Hepatocyte (in vitro differentiated cells): ENCODE measurements around the gene FAM9C. TPM values are rescaled to one million over a fixed set of nuclear protein-coding genes. Genes with fewer than 3 reads are reported as not detected.
"Not testable (repeated sequence)": the region's sequence is repeated elsewhere in the genome, so short reads cannot be mapped to it uniquely, and the experiment has no call there.

Source experiments
- DNase-seq: peaks from one replicate; pipeline ENCODE4 v3.0.0-alpha.2; 2016; ENCODE audit warnings: low spot score
- H2AFZ ChIP-seq: fragments of 200-600 bp; sonication (generic); 2 replicates; pipeline ENCODE4 v1.6.0; 2016; ENCODE audit warnings: antibody characterized with exemption, mild to moderate bottlenecking
- H3K27ac ChIP-seq: fragments of 200-600 bp; sonication (generic); 2 replicates; pipeline ENCODE4 v1.5.1; 2016; ENCODE audit warnings: mild to moderate bottlenecking
- H3K27me3 ChIP-seq: fragments of 200-600 bp; sonication (generic); 2 replicates; pipeline ENCODE4 v1.6.1; 2016
- H3K36me3 ChIP-seq: fragments of 200-600 bp; sonication (generic); replicated peaks from 2 replicates; pipeline ENCODE4 v1.5.1; 2016; ENCODE audit warnings: low read depth; ENCODE audit not compliant: insufficient read depth
- H3K4me1 ChIP-seq: fragments of 200-600 bp; sonication (generic); 2 replicates; pipeline ENCODE4 v1.5.1; 2016; ENCODE audit warnings: mild to moderate bottlenecking, moderate library complexity; ENCODE audit not compliant: insufficient read depth
- H3K4me2 ChIP-seq: fragments of 200-600 bp; sonication (generic); 2 replicates; pipeline ENCODE4 v1.6.0; 2016
- H3K4me3 ChIP-seq: fragments of 200-600 bp; sonication (generic); 2 replicates; pipeline ENCODE4 v1.5.1; 2016; ENCODE audit warnings: mild to moderate bottlenecking
- H3K79me2 ChIP-seq: fragments of 200-600 bp; sonication (generic); 2 replicates; pipeline ENCODE4 v1.6.0; 2017; ENCODE audit warnings: mild to moderate bottlenecking
- H3K9me2 ChIP-seq: fragments of 200-600 bp; sonication (generic); replicated peaks from 2 replicates; pipeline ENCODE4 v1.6.0; 2017; ENCODE audit warnings: mild to moderate bottlenecking; ENCODE audit not compliant: insufficient read depth
- H3K9me3 ChIP-seq: fragments of 200-600 bp; sonication (generic); 2 replicates; pipeline ENCODE4 v1.5.1; 2016; ENCODE audit warnings: low read depth, mild to moderate bottlenecking
- H4K20me1 ChIP-seq: fragments of 200-600 bp; sonication (generic); 2 replicates; pipeline ENCODE4 v1.6.0; 2016; ENCODE audit warnings: mild to moderate bottlenecking; ENCODE audit not compliant: insufficient read depth, poor library complexity, severe bottlenecking
- EZH2 ChIP-seq: fragments of 200-600 bp; sonication (generic); IDR thresholded peaks from 2 replicates; pipeline ENCODE4 v1.6.1; 2016; ENCODE audit warnings: antibody characterized with exemption, mild to moderate bottlenecking, borderline replicate concordance
- EZH2phosphoT487 ChIP-seq: fragments of 200-600 bp; sonication (generic); IDR thresholded peaks from one replicate; pipeline ENCODE4 v1.6.1; 2018; ENCODE audit warnings: antibody characterized with exemption, mild to moderate bottlenecking, low read depth, moderate library complexity; ENCODE audit not compliant: unreplicated experiment, severe bottlenecking
- WGBS: methylation state at CpG from one replicate; pipeline ENCODE4 v1.1.6; 2016; ENCODE audit warnings: low lambda C conversion rate; ENCODE audit errors: missing lambda C conversion rate; 5-methylcytosine and 5-hydroxymethylcytosine counted together
- polyA plus RNA-seq: library from polyadenylated mRNA; unstranded; fragments of >200 nt; fragmentation: Nextera tagmentation; extraction: Ambion mirVana; gene quantifications from 2 replicates; pipeline ENCODE4 v1.2.1, GENCODE V29; 2016
- total RNA-seq: library from RNA; depleted of rRNA; stranded (reverse); fragments of >200 nt; gene quantifications from 2 replicates; pipeline ENCODE4 v1.2.3, GENCODE V29; 2014
- TF ChIP-seq, protein P1 (sequence below): fragments of 200-600 bp; sonication (generic); IDR thresholded peaks from 2 replicates; pipeline ENCODE4 v1.5.1; 2016; ENCODE audit warnings: antibody characterized with exemption, mild to moderate bottlenecking; ENCODE audit not compliant: poor library complexity

The FAM9C gene
- total and polyA plus RNA-seq, 2 experiments from 2014 or later = not detected

- no peak for DNase-seq
- peak overlapping the region; percentile 77 for H3K27ac ChIP-seq
Measured at GRCh38 chrX:13024986-13025385, 19.4 kb downstream of the FAM9C start.

GRCh38 chrX:13023979-13024378, 20.4 kb downstream of the FAM9C start:
- DNase-seq = peak; percentile 33
- H3K27ac ChIP-seq = peak overlapping the region; percentile 77
- H4K20me1 ChIP-seq = no peaks in the 10 kb centered on the region

More at GRCh38 chrX:13024986-13025385, 19.4 kb downstream of the FAM9C start:
- Histone ChIP-seq H3K79me2 (no peaks in the 10 kb centered on the region), H3K4me2 (no peak overlapping the region), H3K27me3 (no peaks in the 10 kb centered on the region), H3K36me3 (no peaks in the 10 kb centered on the region), H3K4me1 (peaks cover 27% of the 10 kb centered on the region), H4K20me1 (no peaks in the 10 kb centered on the region), H3K4me3 (no peak overlapping the region), H2AFZ (no peak overlapping the region), H3K9me3 (no peaks in the 10 kb centered on the region), H3K9me2 (no peaks in the 10 kb centered on the region)
- WGBS = 42% methylated on average over 3 of the region's 3 CpGs
- TF ChIP-seq EZH2phosphoT487 (no peak), EZH2 (no peak)
- TF ChIP-seq, protein P1, sequence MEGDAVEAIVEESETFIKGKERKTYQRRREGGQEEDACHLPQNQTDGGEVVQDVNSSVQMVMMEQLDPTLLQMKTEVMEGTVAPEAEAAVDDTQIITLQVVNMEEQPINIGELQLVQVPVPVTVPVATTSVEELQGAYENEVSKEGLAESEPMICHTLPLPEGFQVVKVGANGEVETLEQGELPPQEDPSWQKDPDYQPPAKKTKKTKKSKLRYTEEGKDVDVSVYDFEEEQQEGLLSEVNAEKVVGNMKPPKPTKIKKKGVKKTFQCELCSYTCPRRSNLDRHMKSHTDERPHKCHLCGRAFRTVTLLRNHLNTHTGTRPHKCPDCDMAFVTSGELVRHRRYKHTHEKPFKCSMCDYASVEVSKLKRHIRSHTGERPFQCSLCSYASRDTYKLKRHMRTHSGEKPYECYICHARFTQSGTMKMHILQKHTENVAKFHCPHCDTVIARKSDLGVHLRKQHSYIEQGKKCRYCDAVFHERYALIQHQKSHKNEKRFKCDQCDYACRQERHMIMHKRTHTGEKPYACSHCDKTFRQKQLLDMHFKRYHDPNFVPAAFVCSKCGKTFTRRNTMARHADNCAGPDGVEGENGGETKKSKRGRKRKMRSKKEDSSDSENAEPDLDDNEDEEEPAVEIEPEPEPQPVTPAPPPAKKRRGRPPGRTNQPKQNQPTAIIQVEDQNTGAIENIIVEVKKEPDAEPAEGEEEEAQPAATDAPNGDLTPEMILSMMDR = no peak

GRCh38 chrX:13023567-13023966, 20.9 kb downstream of the FAM9C start:
- H3K27me3 ChIP-seq = no peaks in the 10 kb centered on the region
- no peak overlapping the region for H3K4me3 ChIP-seq
- TF ChIP-seq, protein P1 = no peak
- TF ChIP-seq EZH2 (no peak), EZH2phosphoT487 (no peak)
- H3K9me3 ChIP-seq = no peaks in the 10 kb centered on the region
- H3K4me1 ChIP-seq = peaks cover 13% of the 10 kb centered on the region
- no peaks in the 10 kb centered on the region for H3K79me2 ChIP-seq
- peak overlapping the region; percentile 39 for H3K4me2 ChIP-seq
- H3K36me3 ChIP-seq = no peaks in the 10 kb centered on the region
- peak overlapping the region; percentile 77 for H3K27ac ChIP-seq
- WGBS = 100% methylated on average over 3 of the region's 3 CpGs
- H4K20me1 ChIP-seq = no peaks in the 10 kb centered on the region
- no peak for DNase-seq
- H2AFZ ChIP-seq = no peak overlapping the region
- no peaks in the 10 kb centered on the region for H3K9me2 ChIP-seq

More at GRCh38 chrX:13023979-13024378, 20.4 kb downstream of the FAM9C start:
- Histone ChIP-seq H3K4me1 (peaks cover 17% of the 10 kb centered on the region), H3K27me3 (no peaks in the 10 kb centered on the region), H3K79me2 (no peaks in the 10 kb centered on the region), H3K4me3 (no peak overlapping the region), H3K9me3 (no peaks in the 10 kb centered on the region), H2AFZ (no peak overlapping the region), H3K36me3 (no peaks in the 10 kb centered on the region), H3K4me2 (peak overlapping the region; percentile 39), H3K9me2 (no peaks in the 10 kb centered on the region)
- WGBS = 59% methylated on average over 4 of the region's 4 CpGs
- TF ChIP-seq EZH2phosphoT487 = no peak
- no peak for TF ChIP-seq EZH2
- TF ChIP-seq, protein P1 = no peak

- Histone ChIP-seq H3K9me2 (no peaks in the 10 kb centered on the region), H3K9me3 (no peaks in the 10 kb centered on the region), H3K79me2 (no peaks in the 10 kb centered on the region), H3K27me3 (no peaks in the 10 kb centered on the region), H3K27ac (peak overlapping the region; percentile 77), H2AFZ (no peak overlapping the region), H3K4me3 (no peak overlapping the region), H4K20me1 (no peaks in the 10 kb centered on the region), H3K4me1 (peaks cover 7% of the 10 kb centered on the region), H3K4me2 (no peak overlapping the region), H3K36me3 (no peaks in the 10 kb centered on the region)
- TF ChIP-seq EZH2 = no peak
- no peak for TF ChIP-seq EZH2phosphoT487
- TF ChIP-seq, protein P1 = no peak
- 58% methylated on average over 2 of the region's 2 CpGs for WGBS
- DNase-seq = no peak
Measured at GRCh38 chrX:13022926-13023325, 21.5 kb downstream of the FAM9C start.

DNA sequence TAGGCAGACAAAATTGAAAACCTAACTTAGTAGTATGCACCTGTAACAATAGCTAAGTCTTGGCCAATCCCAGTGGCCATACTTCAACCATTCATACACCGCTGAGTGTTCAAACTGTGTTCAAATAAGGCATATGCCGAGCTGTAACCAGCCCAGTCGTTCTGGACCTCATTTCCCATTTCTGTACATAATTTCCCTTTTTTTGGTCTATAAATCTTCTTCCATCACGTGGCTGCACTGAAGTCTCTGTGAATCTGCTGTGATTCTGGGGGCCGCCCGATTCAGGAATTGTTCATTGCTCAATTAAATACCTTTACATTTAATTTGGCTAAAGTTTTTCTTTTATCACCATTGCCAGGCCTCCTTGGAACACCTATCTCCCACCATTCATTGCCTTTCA, 27.7 kb downstream of the FAM9C start:
- H3K9me3 ChIP-seq, H3K36me3 ChIP-seq, H3K4me2 ChIP-seq, H3K27me3 ChIP-seq, H3K4me3 ChIP-seq, H3K9me2 ChIP-seq, DNase-seq, H3K79me2 ChIP-seq, H4K20me1 ChIP-seq: not testable (repeated sequence)
- Histone ChIP-seq H3K4me1 (peaks cover 21% of the 10 kb centered on the region), H2AFZ (peak overlapping the region; percentile 32), H3K27ac (peak overlapping the region; percentile 50)
- 92% methylated on average over 6 of the region's 6 CpGs for whole genome bisulfite sequencing
